GM21786 (cell line): ENCODE data around the gene PTPRS.

Experiments used
- ATAC-seq: cut with Tn5 transposase; IDR thresholded peaks from one replicate; pipeline ENCODE4 v1.9.1; 2021; ENCODE audit not compliant: unreplicated experiment

Gene PTPRS

DNA sequence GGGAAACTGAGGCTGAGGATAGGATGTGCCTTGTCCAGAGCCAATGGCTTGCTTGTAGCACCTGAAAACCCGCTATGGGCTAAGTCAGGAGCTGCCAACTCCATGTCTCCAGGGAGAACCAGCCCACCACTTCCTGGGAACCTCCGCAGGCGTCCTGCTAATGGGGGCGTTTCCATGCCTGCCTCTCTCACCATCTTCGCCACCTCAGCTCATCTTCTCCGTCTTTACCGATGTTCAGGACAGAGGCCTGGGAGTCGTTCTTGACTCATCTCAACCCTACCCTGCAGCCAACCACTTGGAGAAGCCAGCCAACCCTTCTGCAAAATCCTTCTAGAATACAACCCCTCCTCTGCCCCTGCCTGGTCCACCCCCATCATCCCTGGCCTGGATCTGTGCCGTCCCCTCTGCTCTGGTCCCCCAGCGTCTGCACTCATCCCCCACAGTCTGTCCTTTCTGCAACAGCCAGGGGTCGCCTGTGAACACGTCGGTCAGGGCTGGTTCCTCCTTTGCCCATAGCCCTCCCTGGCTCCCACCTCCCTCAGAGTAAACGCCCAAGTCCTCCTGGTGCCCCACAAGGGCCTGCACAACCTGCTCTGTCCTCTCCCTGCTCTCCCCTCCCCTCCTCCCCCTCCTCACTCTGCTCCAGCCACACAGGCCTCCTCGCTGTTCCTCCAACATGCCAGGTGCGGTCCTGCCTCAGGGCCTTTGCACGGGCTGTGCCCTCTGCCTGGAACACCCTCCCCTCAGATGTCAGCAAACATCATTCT lies 31.0 kb downstream of the PTPRS start:
- ATAC-seq: no peak

DNA sequence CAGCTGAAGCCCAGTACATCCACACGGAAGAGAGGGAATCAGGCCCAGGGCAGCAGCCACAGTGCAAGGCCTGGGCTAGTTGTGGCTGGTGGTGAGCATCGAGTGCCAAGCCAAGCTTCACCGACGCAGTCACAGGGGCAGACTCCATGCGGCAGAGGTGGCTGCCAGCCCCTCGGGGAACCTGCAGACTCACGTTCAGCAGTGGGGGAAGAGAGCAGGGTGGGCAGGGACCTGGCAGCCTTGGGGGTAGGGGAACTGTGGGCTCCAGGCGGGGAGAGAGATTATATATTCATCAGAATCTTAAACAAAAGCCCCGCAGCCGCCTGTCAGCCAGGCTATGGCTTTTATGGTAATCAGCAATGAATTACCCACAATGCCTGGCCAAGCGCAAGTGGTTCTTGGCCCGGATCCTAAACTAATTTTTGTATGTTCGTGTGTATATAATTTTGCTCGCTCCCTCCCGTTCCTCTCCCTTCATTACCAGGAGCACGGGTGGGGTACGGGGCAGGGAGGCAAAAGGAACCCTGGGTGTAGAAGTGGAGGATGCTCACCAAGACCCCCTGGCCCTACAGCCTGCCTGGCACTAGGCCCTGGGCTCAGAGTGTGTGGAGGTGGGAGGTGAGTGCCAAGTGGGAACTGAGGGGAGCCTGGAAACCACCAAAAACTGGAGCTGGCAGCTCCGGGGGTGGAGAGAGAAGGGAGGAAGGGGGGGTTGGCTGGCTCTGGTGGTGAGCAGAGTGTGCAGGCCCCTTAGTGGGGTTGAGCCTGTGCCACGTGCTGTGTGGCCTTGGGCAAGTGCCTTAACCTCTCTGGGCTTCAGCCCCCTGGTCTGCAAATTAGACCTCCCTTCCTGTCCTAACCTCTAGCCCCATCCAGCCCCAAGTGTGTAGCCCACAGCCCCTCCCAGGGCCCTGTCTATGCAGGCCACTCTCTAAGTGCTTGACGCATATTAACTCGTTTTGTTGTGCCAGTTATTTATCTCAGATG lies 31.9 kb downstream of the PTPRS start:
- no peak for ATAC-seq

DNA sequence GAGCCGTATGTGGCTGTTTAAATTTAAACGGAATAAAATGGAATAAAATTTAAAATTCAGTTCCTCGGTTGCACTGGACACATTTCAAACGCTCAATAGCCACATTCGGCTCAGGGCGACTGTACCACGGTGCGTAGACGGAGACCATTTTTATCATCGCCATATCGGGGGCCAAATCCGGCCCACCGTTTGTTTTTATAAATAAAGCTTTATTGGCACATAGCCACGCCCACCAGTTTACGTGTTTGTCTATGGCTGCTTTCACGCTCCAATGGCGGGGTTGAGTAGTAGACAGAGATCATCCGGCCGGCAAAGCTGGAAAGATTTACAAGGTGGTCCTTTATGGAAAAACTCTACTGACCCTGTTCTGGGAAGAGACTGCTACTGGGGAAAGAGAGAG lies 33.0 kb downstream of the PTPRS start:
- no peak for ATAC-seq

DNA sequence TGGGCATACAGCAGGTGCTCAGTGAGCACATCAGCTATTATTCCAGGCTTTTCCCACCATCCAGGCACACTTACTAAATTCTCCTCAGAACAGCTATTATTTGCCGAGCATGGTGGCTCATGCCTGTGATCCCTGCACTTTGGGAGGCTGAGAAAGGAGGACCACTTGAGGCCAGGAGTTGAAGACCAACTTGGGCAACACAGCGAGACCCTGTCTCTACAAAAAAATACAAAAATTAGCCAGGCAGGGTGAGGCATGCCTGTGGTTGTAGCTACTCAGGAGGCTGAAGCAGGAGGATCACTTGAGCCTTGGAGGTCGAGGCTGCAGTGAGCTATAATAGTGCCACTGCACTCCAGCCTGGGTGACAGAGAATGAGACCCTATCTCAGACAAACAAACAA lies 35.4 kb downstream of the PTPRS start:
- no peak for ATAC-seq

DNA sequence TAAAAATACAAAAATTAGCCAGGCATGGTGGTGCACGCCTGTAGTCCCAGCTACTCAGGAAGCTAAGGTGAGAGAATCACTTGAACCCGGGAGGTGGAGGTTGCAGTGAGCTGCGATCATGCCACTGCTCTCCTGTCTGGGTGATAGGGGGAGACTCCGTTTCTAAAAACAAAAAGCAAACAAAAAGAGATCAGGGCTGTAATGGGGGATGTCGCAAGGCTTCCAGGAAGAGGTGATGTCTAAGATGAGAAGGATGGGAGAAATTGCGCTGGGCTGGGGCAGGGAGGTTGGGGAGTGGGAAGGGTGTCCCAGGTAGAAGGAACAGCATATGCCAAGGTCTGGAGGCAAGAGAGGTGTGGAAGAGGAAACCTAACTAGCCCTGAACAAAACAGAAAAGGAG lies 36.1 kb downstream of the PTPRS start:
- ATAC-seq: no peak

DNA sequence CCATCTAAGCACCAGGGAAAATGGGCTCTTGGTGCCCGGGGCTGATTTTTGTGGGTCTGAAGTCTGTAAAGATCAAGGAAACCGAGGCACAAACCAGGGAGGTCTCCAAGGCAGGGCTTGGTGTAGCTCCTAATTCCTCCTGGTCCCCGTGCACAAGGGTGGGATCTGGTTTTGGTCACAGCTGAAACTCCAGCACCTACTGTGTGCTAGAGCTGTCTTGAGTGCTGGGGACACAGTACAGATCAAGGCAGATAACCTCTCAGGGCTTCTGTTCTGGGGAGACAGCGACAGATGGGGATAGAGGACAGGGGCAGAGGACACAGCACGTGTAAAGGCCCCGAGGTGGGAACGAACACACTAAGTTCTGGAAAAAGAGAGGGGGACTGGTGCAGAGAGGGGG lies 37.4 kb downstream of the PTPRS start:
- ATAC-seq: no peak

DNA sequence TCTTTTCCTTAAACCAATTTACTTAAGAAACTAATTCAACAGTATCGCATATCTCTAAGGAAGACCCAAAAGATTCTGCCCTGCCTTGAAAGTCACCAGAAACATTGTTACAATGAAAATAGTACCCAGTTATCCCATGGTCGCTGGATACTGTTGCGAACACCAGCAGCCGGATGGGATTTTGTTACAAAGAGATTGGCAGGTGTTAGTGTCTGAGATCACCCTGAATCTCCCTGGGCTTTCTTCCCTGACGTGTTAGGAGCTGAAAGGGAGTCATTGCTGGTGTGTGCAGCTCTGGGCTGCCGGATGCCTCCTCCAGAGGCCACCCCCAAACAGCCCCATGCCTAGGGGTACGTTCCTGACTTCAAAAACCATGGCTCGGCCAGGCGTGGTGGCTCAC lies 38.2 kb downstream of the PTPRS start:
- ATAC-seq: no peak

DNA sequence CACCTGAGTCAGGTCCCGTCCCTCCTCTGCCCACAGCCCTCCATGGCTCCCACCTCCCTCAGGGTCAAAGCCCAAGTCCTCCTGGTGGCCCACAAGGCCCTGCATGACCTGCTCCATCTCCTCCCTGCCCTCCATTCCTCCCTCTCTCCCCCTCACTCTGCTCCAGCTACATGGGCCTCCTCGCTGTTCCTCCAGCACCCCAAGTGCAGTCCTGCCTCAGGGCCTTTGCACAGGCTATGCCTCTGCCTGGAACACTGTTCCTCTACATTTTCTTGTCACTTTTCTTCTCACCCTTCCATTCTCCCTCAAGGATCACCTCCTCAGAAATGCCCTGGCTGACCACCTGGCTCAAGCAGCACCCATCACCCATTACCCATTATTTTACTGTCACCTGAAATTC lies 41.5 kb downstream of the PTPRS start:
- ATAC-seq: no peak

DNA sequence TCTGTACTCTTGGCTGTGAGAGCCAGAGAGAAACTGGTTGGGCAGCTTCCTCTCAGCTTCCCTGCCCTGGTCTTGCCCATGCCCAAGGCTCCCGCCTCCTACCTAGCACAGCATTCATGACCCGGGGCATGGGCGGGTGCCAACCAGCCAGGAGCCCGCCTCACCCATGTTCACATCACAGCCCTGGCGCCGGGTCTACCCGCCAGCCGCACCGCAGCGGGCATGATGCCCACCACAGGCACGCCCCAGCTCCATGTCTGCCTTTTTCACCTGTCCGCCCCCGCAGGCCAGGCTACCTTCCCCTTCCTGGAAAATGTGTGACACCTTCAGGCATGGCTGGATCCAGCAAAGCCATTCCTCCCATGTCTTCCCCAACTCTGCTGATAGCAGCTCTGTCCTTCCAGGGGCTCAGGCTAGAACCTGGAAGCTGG lies 42.1 kb downstream of the PTPRS start:
- ATAC-seq: no peak

DNA sequence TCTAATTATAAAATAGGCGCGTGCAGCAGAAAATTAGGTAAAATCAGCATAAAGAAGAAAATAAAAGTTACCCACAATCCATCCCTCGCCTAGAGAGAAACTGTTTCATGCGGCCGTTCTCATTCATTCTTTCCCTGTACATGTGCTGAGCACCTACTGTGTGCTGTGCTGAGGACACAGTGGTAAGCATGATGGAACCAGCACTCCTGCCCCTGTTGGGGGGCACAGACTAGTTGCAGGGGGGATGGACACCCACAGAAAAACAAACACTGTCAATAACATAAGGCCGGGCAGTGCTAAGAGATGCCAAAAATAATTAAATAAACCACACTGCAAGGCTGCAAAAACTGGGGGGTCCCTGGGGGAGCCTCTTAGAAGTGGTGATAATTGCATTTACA lies 43.3 kb downstream of the PTPRS start:
- ATAC-seq: no peak

DNA sequence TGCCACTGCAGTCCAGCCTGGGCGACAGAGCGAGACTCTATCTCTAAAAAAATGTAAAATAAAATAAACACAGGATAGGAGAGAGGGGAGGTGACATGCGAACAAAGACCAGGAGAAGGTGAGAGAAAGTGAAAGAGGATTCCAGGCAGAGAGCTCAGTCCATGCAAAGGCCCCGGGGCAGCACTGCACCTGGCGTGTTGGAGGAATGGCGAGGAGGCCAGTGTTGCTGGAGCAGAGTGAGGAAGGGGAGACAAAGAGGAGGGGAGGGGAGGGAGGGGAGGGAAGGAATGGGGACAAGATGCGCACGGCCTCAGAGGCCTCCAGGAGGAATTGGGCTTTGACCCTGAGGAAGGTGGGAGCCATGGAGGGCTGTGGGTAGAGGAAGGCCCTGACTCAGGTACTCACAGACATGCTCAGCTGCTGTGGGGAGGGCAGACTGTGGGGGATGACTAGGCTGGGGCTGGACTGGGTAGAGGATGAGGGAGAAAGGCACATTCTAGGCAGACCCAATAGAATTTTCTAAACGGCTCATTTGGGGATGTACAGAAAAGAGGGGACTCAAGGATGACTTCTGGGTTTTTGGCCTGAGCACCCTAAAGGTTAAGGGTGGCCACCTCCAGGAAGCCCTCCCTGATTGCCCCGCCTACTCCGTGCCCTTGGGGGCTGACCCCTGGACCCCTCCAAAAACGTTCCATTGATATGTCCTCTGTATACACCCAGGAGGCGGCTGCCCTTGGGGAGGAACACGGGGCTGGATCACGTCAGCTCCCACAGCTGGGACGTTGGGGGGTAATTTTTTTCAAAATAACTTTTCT lies 43.9 kb downstream of the PTPRS start:
- ATAC-seq: no peak

DNA sequence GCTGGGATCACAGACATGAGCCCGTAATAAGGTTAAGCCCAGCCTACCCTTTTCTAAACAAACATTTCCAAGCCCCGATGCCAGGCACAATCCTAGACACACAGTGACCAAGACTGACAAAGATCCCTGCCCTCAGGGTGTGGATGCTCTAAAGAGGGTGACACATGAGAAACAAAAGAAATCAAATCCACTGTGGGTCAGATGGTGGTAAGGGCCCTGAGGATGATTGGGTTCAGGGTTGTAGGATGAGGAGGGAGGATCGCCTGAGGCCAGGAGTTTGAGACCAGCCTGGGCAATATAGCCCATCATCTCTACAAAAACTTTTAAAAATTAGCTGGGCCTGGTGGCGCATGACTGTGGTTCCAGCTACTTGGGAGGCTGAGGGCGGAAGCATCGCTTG lies 44.6 kb downstream of the PTPRS start:
- ATAC-seq: no peak

DNA sequence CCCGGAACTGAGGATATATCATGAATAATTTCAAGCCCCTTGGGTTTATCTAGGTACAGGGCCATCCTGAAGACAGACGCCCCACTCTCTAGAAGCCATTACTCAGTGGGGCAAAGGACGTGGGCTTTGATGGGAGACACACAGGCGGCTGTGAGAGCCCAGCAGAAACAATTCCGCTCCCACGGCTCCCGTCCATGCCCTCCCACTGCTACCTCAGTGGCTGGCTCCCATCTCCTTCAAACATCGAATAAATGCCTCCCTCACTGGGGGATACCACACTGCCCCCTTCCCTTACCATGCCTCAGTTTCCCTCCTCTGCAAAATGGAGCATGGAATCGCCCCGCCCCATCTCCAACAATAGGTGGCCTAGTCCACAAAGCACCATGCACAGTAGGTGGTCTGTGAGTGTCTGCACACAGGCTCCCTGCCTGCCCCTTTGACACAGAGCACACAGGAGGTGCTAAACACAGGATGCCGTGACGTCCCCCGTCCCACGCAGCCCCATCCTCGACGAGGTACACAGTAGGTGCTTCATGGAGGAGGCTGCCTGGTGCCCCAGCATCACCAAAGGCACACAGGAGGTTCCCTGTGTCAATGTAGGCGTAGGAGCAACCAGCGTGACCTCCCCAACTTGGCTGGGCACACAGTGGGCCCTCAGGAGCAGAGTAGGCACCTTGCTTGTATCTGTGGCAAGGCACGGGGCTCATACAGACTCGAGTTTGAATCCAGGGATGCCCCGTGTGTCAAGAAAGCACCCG lies 46.0 kb downstream of the PTPRS start:
- no peak for ATAC-seq

DNA sequence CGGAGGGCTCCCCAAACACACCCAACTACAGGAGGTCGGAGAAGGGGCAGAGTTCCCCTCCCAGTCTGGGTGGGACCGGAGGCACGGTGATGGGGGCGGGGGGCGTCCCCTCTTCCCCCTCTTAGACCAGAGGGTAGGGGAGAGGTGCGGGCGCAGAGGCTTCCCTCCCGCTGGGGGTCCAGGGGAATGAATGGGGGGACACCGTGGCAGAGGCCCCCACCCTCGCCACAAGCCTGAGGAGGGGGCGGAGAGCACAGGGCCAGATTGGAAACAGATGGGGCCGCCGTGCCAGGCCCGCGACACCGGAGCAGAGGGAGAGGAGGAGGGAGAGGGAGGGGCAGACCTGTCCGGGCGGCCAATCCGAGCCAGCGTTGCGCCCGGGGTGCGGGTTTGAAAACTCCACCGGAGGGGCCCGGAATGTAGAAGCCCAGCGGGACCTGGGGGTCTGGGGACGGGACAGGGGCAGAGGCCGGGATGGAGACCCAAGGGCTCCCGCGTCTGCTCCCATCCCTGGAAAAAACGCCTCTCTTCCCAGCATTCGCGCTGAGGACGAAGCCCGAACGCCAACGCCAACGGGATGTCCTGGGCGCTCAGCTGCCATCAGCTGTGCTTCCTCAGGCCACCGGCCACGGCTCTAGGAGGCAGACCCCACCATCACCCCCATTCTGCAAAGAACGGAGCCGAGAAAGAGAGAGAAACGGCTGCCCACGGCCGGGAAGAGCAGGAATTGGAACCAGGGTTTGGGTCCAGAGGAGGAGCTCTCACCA lies 46.8 kb downstream of the PTPRS start:
- ATAC-seq: no peak

DNA sequence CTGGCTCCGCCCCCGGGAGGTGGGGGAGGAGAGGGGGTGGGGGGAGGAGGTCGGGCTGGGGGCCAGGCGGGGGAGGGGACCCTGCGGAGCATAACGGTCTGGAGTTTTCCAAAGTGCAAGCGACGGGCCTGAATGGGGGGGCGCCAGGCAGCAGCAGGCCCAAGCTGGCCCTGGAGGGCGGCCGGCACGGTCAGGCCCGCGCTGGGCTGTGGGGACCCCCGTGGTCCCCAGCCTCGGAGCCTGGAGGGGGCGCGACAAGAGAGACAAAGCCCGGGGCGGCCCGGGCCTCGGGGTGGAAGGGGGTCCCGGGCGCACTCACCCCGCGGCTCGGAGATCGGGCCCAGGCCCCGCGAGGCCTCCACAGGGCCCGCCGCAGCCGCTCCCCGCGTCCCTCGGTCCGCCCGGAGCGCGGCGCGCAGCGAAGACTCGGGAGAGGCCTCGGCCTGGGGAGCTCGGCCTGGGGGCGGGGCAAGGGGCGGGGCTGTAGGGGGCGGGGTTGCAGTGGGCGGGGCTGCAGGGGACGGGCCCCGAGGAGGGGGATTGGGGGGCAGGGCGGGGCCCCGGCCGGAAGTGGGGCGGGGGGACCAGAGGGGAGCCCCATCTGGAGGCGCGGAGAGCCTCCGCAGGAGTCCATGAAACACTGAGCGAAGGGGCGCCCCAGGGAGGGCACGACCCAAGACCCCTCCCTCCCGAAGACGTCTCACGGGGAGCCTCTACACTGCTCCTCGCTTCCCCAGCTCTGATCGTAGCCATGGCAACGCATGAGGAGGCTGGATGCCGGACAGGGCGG lies 47.6 kb downstream of the PTPRS start:
- no peak for ATAC-seq

DNA sequence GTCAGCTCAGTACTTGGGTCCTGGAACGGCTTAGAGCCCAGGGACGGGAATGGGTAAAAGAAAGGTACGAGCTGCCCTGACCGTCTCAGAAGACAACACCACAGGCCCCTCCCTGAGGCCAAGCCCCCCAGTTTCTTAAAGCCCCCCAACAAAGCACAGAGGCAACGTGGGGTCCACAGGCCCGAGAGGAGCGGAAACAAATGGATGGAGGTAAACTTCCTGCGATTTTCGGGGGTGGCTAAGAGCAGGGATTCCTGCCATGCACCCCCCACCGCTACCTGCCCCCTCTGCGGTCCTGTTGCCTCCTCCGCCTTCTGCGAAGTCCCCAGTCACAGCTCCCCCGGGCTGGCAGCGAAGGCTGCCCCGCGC lies 48.2 kb downstream of the PTPRS start:
- ATAC-seq: no peak

DNA sequence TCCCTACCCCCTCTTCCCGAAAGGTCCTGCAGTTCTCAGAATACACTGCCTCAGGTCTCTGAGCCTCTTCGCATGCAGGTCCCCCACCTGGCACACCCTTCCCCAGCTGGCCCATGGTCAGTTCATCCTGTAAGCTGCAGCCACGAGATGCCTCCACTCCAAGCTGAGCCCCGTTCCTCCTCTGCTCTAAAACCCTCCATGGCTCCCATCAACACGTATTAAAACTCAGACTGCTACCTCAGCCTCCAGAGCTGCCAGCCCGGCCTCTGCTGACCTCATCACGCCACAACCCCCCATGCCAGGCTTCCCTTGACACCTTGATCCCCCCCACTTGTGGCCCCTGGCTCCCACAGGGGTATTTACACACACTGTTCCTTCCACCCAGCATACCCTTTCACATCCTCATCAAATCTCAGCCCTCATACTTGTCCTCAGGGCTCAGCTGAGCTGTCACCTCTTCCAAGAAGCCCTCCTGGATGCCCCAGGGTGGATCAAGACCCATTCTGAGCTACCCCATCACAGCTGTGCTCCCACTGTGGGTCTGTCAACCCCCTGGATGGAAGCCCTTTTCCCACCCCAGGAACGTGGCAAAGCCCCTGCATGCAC lies 48.9 kb downstream of the PTPRS start:
- no peak for ATAC-seq
